ENCODE data around the gene SETD7. TPM values are rescaled to one million over a fixed set of nuclear protein-coding genes. Genes with fewer than 3 reads are reported as not detected.

The SETD7 gene
- total RNA-seq, 2 donors from 2014 or later = 25.5 to 29.5 TPM

GRCh38 chr4:139584784-139585183 lies 28.8 kb upstream of the SETD7 start:
- Histone ChIP-seq H3K9ac (ENCODE audit: low read depth in 2 of 2, low read length in 2 of 2) (no peak overlapping the region), H3K4me3 (no peak overlapping the region), H3K36me3 (no peaks in the 10 kb centered on the region), H3K27ac (no peak overlapping the region), H3K4me1 (no peaks in the 10 kb centered on the region), H3K9me3 (no peaks in the 10 kb centered on the region), H3K27me3 (no peaks in the 10 kb centered on the region)
- intact Hi-C loops (cut with DNase I) = no loop called here
- no peak for DNase-seq
- TF ChIP-seq, protein P1, sequence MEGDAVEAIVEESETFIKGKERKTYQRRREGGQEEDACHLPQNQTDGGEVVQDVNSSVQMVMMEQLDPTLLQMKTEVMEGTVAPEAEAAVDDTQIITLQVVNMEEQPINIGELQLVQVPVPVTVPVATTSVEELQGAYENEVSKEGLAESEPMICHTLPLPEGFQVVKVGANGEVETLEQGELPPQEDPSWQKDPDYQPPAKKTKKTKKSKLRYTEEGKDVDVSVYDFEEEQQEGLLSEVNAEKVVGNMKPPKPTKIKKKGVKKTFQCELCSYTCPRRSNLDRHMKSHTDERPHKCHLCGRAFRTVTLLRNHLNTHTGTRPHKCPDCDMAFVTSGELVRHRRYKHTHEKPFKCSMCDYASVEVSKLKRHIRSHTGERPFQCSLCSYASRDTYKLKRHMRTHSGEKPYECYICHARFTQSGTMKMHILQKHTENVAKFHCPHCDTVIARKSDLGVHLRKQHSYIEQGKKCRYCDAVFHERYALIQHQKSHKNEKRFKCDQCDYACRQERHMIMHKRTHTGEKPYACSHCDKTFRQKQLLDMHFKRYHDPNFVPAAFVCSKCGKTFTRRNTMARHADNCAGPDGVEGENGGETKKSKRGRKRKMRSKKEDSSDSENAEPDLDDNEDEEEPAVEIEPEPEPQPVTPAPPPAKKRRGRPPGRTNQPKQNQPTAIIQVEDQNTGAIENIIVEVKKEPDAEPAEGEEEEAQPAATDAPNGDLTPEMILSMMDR (IDR thresholded peaks at IDR 0.05) = no peak

GRCh38 chr4:139584013-139584412 lies 28.0 kb upstream of the SETD7 start:
- TF ChIP-seq, protein P1 (IDR thresholded peaks at IDR 0.05) = no peak
- Histone ChIP-seq H3K27me3 (no peaks in the 10 kb centered on the region), H3K9ac (ENCODE audit: low read depth in 2 of 2, low read length in 2 of 2) (no peak overlapping the region), H3K4me1 (no peaks in the 10 kb centered on the region), H3K36me3 (no peaks in the 10 kb centered on the region), H3K9me3 (no peaks in the 10 kb centered on the region), H3K4me3 (no peak overlapping the region), H3K27ac (no peak overlapping the region)
- intact Hi-C loops (cut with DNase I) = no loop called here
- no peak for DNase-seq

DNA sequence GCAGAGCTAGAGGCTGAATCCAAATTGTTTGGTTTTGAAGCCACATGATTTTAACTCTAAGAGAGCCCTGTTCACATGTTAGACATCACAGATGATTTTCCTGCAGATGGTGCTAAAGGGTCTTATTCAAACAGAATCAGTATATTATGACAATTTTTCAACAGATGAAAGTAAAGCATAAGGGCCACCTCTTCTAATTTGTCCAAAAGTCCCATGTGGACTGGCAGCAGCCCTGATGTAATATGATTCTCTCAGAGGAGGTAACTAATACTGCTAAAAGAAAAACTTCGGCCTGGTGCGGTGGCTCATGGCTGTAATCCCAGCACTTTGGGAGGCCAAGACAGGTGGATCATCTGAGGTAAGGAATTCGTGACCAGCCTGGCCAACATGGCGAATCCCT lies 26.0 kb upstream of the SETD7 start:
- no peaks in the 10 kb centered on the region for H3K9me3 ChIP-seq
- H3K4me3 ChIP-seq = no peak overlapping the region
- no peaks in the 10 kb centered on the region for H3K36me3 ChIP-seq
- intact Hi-C loops (cut with DNase I) = no loop called here
- H3K27me3 ChIP-seq = no peaks in the 10 kb centered on the region
- H3K27ac ChIP-seq = no peak overlapping the region
- TF ChIP-seq, protein P1 (IDR thresholded peaks at IDR 0.05) = no peak
- H3K4me1 ChIP-seq = no peaks in the 10 kb centered on the region
- DNase-seq = no peak
- no peak overlapping the region for H3K9ac ChIP-seq (ENCODE audit: low read depth in 2 of 2, low read length in 2 of 2)

- intact Hi-C loops (cut with DNase I) = no loop called here
- Histone ChIP-seq H3K4me3 (no peak overlapping the region), H3K27ac (no peak overlapping the region), H3K4me1 (no peaks in the 10 kb centered on the region), H3K36me3 (no peaks in the 10 kb centered on the region), H3K9ac (ENCODE audit: low read depth in 2 of 2, low read length in 2 of 2) (no peak overlapping the region), H3K9me3 (no peaks in the 10 kb centered on the region), H3K27me3 (no peaks in the 10 kb centered on the region)
- no peak for DNase-seq
- TF ChIP-seq, protein P1 (IDR thresholded peaks at IDR 0.05) = no peak
Measured at GRCh38 chr4:139581096-139581495, 25.1 kb upstream of the SETD7 start.

- H3K27ac ChIP-seq = no peak overlapping the region
- no peaks in the 10 kb centered on the region for H3K9me3 ChIP-seq
- no peaks in the 10 kb centered on the region for H3K36me3 ChIP-seq
- TF ChIP-seq, protein P1 (IDR thresholded peaks at IDR 0.05) = no peak
- DNase-seq = no peak
- no peaks in the 10 kb centered on the region for H3K27me3 ChIP-seq
- intact Hi-C loops (cut with DNase I) = no loop called here
- no peak overlapping the region for H3K9ac ChIP-seq (ENCODE audit: low read depth in 2 of 2, low read length in 2 of 2)
- no peaks in the 10 kb centered on the region for H3K4me1 ChIP-seq
- no peak overlapping the region for H3K4me3 ChIP-seq
Measured at GRCh38 chr4:139576219-139576618, 20.2 kb upstream of the SETD7 start.

DNA sequence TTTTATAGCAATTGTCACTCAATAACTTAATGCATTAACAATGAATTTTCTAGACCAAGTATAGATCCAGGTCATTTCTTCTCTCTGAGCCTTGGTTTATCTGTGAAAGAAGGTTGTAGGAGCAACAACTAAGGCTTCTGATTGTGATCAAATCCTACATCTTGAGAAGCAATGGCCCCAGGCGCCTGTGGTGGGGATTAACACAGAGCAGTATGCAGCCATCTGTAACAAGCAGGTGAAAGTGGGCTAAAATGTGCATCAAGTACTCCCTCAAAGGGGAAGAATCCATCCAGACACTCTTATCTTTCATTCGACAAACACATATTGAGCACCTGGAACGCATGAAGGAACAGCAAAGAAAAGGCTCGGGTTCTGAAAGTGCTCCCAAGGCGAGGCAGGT lies 19.1 kb upstream of the SETD7 start:
- Histone ChIP-seq H3K9me3 (no peaks in the 10 kb centered on the region), H3K27me3 (no peaks in the 10 kb centered on the region), H3K36me3 (no peaks in the 10 kb centered on the region), H3K4me3 (no peak overlapping the region), H3K9ac (ENCODE audit: low read depth in 2 of 2, low read length in 2 of 2) (no peak overlapping the region), H3K4me1 (no peaks in the 10 kb centered on the region), H3K27ac (no peak overlapping the region)
- TF ChIP-seq, protein P1 (IDR thresholded peaks at IDR 0.05) = no peak
- DNase-seq = no peak
- intact Hi-C loops (cut with DNase I) = no loop called here

Data from colonic mucosa (tissue), 4 donors.